GM10266 (cell line): Measurements from ENCODE around the gene UBXN2A.

Experiments
- DNase-seq: peaks from one replicate; pipeline ENCODE4 v3.0.0; 2012; ENCODE audit errors: extremely low spot score
- TF ChIP-seq, protein P1 (sequence below): IDR thresholded peaks from 2 replicates; pipeline ENCODE4 v1.5.1; 2012; ENCODE audit warnings: mild to moderate bottlenecking, low read depth; ENCODE audit not compliant: control insufficient read depth, insufficient read depth; ENCODE audit errors: missing control alignments

The UBXN2A gene

DNA sequence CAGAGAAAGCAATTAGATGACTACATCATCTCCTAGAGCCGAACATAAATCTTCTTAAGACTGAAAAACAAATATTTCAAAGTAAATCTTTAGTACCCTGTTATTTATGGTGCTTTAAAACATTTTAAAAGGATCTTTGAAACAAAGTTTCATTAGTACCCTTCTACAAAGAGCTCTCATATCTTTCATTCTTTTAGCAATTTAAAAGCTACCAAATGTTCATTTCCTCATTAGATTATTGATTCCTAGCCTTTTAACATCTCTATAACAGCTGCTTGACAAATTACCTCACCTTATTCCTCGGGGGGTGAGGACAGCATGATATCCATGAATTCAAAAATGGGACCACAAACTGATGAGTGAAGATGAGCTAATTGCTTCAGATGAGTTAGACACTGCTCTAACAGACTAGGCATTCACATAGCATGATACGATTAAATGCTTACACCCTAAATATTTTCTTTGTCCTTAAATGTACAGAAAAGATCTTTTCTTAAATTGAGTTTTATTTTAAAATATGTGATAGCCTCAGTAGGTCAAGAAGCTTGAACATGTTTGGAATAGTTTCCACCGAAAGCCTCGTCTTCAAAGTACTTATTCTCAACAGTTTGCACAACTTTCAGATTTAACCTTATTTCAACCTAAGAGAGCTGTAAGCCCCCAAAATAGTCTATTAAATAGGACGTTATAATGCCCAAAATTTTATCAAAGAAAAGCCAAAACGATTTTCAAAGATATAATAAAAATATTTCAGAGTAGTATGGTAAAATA is 15.5 kb upstream of the UBXN2A start:
- TF ChIP-seq, protein P1, sequence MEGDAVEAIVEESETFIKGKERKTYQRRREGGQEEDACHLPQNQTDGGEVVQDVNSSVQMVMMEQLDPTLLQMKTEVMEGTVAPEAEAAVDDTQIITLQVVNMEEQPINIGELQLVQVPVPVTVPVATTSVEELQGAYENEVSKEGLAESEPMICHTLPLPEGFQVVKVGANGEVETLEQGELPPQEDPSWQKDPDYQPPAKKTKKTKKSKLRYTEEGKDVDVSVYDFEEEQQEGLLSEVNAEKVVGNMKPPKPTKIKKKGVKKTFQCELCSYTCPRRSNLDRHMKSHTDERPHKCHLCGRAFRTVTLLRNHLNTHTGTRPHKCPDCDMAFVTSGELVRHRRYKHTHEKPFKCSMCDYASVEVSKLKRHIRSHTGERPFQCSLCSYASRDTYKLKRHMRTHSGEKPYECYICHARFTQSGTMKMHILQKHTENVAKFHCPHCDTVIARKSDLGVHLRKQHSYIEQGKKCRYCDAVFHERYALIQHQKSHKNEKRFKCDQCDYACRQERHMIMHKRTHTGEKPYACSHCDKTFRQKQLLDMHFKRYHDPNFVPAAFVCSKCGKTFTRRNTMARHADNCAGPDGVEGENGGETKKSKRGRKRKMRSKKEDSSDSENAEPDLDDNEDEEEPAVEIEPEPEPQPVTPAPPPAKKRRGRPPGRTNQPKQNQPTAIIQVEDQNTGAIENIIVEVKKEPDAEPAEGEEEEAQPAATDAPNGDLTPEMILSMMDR, result no peak
- no peak for DNase-seq

DNA sequence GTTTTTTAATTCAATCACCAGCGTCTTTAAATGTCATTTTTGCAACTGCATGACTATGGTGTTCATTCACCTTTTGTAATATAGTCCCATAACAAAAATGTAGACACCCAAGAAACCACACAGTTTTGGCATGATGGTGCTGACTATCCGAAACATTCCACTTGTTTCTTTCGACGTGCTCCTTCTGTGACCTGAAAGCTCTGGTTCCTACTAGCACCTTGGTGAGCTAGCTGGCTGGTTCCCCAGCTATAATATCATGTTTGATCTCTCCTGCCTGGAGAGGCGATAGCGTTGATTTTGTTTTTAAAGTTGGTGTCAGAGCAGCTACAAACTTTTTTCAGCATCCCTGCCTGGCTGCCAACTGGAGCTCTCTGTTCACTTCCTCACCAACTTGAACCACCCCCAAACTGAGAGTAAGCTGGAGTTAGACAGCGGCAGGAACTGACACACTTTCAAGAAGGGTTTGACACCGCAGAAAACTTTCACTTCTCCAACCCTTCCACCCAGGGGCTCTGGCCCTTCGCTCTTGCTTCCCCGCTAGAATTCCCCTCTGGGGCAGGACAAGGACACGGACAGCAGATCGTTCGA is 14.5 kb upstream of the UBXN2A start:
- DNase-seq, result peak; percentile 77
- TF ChIP-seq, protein P1, result no peak

DNA sequence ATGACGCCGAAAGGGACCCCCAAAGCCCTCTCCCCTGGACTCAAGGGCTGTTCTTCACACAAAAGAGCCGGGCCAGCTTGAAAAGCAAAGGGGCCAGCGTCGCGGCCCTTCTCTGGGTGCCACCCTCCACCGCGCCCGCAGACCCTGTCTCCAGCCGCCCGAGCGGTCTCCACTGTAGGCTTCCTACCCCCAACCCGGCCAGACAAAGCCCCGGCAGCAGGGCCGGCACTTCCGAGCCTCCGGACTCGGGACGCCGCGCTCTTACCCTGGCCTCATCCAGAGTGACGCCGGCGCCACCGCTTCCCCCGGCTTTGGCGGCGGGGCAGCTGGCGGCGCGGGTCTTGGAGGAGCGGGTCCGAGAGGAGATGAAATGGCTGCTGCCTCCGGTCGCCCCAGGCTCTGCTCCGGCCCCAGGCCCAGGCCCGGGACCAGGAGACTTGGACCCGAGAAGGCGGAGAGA is 13.9 kb upstream of the UBXN2A start:
- DNase-seq, result peak; percentile 37

DNA sequence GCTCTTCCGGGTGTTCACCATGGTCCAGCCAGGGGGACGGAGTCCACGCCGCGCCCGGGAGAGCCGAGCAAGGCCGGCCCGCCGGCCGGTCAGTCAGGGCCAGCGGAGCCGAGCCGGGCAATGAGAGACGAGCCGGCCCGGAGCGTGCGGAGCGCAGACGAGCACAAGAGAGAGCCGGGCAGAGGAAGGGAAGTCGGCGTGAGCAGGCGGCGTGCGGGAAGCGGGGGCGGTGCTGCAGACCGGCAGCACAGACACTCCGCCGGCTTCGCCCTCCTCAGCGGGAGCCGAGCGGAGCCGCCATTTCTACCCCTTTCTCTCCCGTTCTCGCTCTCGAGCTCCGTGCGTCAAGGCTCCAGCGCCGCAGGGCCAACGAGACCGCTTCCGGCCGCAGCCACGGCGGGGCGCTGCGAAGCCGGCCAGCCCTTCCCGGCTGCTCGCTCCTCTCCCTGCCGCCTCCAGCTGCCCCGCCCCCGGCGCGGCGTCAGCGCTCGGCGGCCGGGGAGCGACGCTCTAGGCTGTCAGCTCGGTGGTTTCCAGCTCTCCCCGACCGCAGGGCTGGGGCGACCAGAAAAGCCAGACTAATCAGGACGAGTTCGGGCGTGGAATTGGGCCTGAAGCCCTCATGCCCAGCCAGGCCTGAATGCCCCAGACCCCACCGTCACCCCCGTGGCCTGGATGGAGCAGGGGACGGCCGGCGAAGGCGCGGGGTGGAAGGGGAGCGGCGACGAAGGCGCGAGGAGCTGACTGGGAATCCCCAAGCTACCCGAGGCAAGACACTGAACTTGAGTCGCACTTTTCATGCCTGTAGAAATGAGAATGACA is 13.3 kb upstream of the UBXN2A start, which contains the start of gene ATAD2B:
TSS of gene ATAD2B (minus strand) at position 374 of the 822 bp plus-strand sequence. CDS start at position 21, 353 bp downstream.
- TF ChIP-seq, protein P1, result peak; percentile 99
- DNase-seq, result peak; percentile 93

More for the DNA sequence above, 13.9 kb upstream of the UBXN2A start:
- TF ChIP-seq, protein P1, result no peak

DNA sequence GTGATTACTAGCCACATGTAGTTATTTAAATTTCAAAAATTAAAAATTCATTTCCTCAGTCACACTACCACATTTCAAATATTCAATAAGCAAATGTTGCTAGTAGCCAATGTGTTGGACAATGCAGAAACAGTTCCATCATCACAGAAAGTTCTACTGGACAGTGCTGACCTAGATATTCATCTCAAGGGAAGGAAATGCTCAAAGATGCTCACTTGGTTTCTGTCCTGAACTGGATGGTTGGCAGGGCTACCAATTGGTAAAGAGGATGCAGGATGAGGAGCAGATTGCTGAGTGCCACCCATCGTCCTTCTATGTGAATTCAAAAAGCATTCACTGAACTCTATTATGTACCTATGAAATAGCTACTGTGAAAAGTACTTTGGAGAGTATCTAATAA is 6.0 kb upstream of the UBXN2A start:
- DNase-seq, result no peak
- TF ChIP-seq, protein P1, result no peak

DNA sequence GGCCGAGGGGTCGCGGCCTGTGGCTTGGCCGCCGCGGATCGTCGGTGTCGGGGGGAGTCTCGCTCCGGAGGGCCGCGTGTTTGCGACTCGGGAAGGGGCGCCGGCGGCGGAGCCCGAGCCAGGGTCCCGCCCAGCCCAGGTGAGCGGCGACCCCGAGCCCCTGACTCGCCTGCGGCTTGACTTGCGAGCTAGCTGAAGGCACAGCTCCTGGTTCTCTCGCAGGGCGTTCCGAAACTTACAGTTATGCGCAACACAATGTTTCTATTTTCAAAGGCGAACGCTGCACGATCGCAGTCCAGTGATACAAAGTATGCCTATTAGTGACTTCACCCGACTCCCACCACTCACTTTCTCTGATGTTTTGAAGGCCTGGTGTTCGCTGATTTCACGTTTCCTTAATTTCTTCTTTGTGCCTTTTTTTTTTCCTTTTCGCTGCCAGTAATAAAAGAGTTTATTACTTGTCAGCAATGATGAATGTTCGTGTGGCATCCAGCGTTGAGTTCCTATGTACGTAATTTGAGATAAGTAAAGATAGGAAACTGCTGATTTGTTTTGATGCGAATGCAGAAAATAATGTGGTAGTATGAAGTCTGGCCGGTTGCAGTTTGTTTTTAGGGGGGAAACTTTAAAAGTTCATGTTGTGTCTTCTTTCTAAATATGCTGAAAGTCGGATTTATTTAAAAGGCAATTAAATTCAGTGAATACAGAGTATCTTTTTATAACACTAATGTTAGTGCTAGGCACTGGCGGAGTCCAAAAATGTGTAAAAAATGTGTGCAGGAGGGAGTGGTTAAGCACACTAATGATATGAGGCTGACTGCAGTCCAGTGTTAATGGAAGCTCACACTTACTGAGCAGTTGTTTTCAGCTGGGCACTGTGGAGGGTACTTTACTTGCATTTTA is 706 bp downstream of the UBXN2A start:
- DNase-seq, result peak; percentile 74
- TF ChIP-seq, protein P1, result no peak
